K562 (cell line): ENCODE measurements around the gene PLEKHA6. TPM values are rescaled to one million over a fixed set of nuclear protein-coding genes. Genes with fewer than 3 reads are reported as not detected.

ENCODE experiments used
- ATAC-seq: fragments of 200-7000 bp; cut with Tn5 transposase; 3 replicates; pipeline ENCODE4 v1.9.1; 2020; ENCODE audit warnings: moderate library complexity
- BruUV-seq: library from RNA; stranded (reverse); fragments of 400-500 nt; replicated peaks from 2 replicates; lab custom pipeline; 2021; lab: Mats Ljungman, UMichigan
- CTCF ChIA-PET: fragments of 300-600 bp; formaldehyde crosslinking; extraction: SDS; loops from one replicate; lab custom pipeline; 2021; ENCODE audit warnings: low intra/inter-chr PET ratio; lab: Yijun Ruan, JAX
- POLR2A ChIA-PET: fragments of 300-600, 350-650 bp; sonication (Branson Sonifier 250); formaldehyde crosslinking; extraction: SDS; loops from one replicate; lab custom pipeline; 2021; ENCODE audit warnings: antibody characterized with exemption, inconsistent platforms; lab: Yijun Ruan, JAX
- DNase-seq, 4 experiments: peaks; one replicate each; pipeline versions ENCODE4 v3.0.0 to v3.0.0-alpha.2; 2011 to 2018; ENCODE audit warnings: low spot score in 3 of 4, mixed read lengths in 3 of 4; ENCODE audit errors: extremely low read depth in 1 of 4
- FAIRE-seq: peaks from 2 replicates; lab custom pipeline; 2011; peaks lifted over from hg19 to GRCh38; lab: Jason Lieb, UNC
- H2AFZ ChIP-seq: 2 replicates; pipeline ENCODE4 v1.6.0; 2011; ENCODE audit warnings: low read depth, low read length, control low read depth, inconsistent platforms
- H3K27ac ChIP-seq: fragments of 200-600 bp; 3 replicates; pipeline ENCODE4 v1.8.0; 2011; ENCODE audit warnings: low read depth, mild to moderate bottlenecking, control low read depth, inconsistent platforms, low read length, moderate library complexity, mixed read lengths; ENCODE audit errors: extremely low read depth
- H3K27me3 ChIP-seq, 2 experiments: fragments of 300-600 bp in 1 of 2; 2 replicates in 1 of 2; 3 replicates in 1 of 2; pipeline versions ENCODE4 v1.6.0 to v1.8.0; 2011; ENCODE audit warnings: inconsistent platforms in 2 of 2, low read length in 2 of 2, mild to moderate bottlenecking in 1 of 2, mixed read lengths in 1 of 2, moderate library complexity in 1 of 2; ENCODE audit not compliant: control insufficient read depth in 2 of 2, insufficient read depth in 2 of 2
- H3K36me3 ChIP-seq: fragments of 300-600 bp; 3 replicates; pipeline ENCODE4 v1.8.0; 2011; ENCODE audit warnings: mild to moderate bottlenecking, low read length, inconsistent platforms; ENCODE audit not compliant: control insufficient read depth, insufficient read depth
- H3K4me1 ChIP-seq, 2 experiments: fragments of 200-600 bp in 1 of 2; replicated peaks in 1 of 2; 2 replicates in 1 of 2; 3 replicates in 1 of 2; pipeline versions ENCODE4 v1.5.1 to v1.8.0; 2011; ENCODE audit warnings: inconsistent platforms in 2 of 2, low read length in 2 of 2, mild to moderate bottlenecking in 1 of 2, mixed read lengths in 1 of 2, moderate library complexity in 1 of 2; ENCODE audit not compliant: control insufficient read depth in 2 of 2, insufficient read depth in 2 of 2
- H3K4me2 ChIP-seq: 2 replicates; pipeline ENCODE4 v1.6.1; 2011; ENCODE audit warnings: low read length, control low read depth, inconsistent platforms, mixed read lengths; ENCODE audit not compliant: insufficient read depth
- H3K4me3 ChIP-seq: fragments of 200-600 bp; sonication (generic), shearing (Covaris generic); 2 replicates; pipeline ENCODE4 v1.5.1; 2016; ENCODE audit warnings: control low read depth, inconsistent platforms
- H3K79me2 ChIP-seq: fragments of 200-600 bp; 3 replicates; pipeline ENCODE4 v1.8.0; 2011; ENCODE audit warnings: low read length, inconsistent platforms; ENCODE audit not compliant: control insufficient read depth, insufficient read depth
- H3K9ac ChIP-seq, 2 experiments: 2 replicates each; pipeline versions ENCODE4 v1.6.0 to v1.6.1; 2011; ENCODE audit warnings: low read depth in 2 of 2, low read length in 2 of 2, control low read depth in 1 of 2, inconsistent platforms in 1 of 2, mild to moderate bottlenecking in 1 of 2, mixed read lengths in 1 of 2; ENCODE audit not compliant: insufficient read depth in 1 of 2
- H3K9me1 ChIP-seq: one replicate; pipeline ENCODE4 v1.6.0; 2011; ENCODE audit warnings: inconsistent platforms, mild to moderate bottlenecking, low read length, moderate library complexity; ENCODE audit not compliant: control insufficient read depth, insufficient read depth
- H3K9me3 ChIP-seq: replicated peaks from 2 replicates; pipeline ENCODE4 v1.5.1; 2011; ENCODE audit warnings: low read depth, low read length, inconsistent platforms; ENCODE audit not compliant: control insufficient read depth, insufficient read depth
- H4K20me1 ChIP-seq: replicated peaks from 2 replicates; pipeline ENCODE4 v1.6.1; 2011; ENCODE audit warnings: low read length, inconsistent platforms, mixed read lengths; ENCODE audit not compliant: control insufficient read depth, insufficient read depth
- CEBPG ChIP-seq, 3 experiments: fragments of 200-800 bp in 1 of 3; sonication (Bioruptor generic) in 1 of 3; sonication (generic) in 1 of 3; formaldehyde crosslinking in 1 of 3; IDR thresholded peaks in 2 of 3; conservative IDR thresholded peaks in 1 of 3; 2 replicates each; pipeline versions ENCODE4 v1.6.1 to v1.8.0; 2016 to 2022; ENCODE audit warnings: missing compliant biosample characterization in 2 of 3, missing genetic modification characterization in 2 of 3, mild to moderate bottlenecking in 1 of 3, missing genetic modification reagents in 1 of 3
- PHTF2 ChIP-seq: fragments of 250-450 bp; sonication (Bioruptor Pico); IDR thresholded peaks from 2 replicates; pipeline ENCODE4 v1.5.0; 2021; ENCODE audit warnings: mild to moderate bottlenecking
- SETDB1 ChIP-seq: IDR thresholded peaks from one replicate; pipeline ENCODE4 v1.6.1; 2012; ENCODE audit warnings: low read length, control low read depth, inconsistent platforms
- SIN3B ChIP-seq: fragments of 450-650 bp; IDR thresholded peaks from 2 replicates; pipeline ENCODE4 v1.6.1; 2017; ENCODE audit warnings: low read depth, mild to moderate bottlenecking, moderate library complexity
- SMARCE1 ChIP-seq: fragments of 450-650 bp; IDR thresholded peaks from 2 replicates; pipeline ENCODE4 v1.7.1; 2016; ENCODE audit warnings: mild to moderate bottlenecking
- SREBF2 ChIP-seq: sonication (generic); formaldehyde crosslinking; IDR thresholded peaks from 2 replicates; pipeline ENCODE4 v1.4.0; 2020; ENCODE audit warnings: mild to moderate bottlenecking, missing genetic modification reagents
- SUPT5H ChIP-seq: fragments of 450-650 bp; IDR thresholded peaks from 2 replicates; pipeline ENCODE4 v1.6.1; 2016
- ZNF764 ChIP-seq: fragments of 250-450 bp; sonication (Bioruptor Pico); IDR thresholded peaks from 2 replicates; pipeline ENCODE4 v1.4.0; 2020; ENCODE audit warnings: low read depth, mild to moderate bottlenecking, moderate library complexity
- WGBS: fragments of 100-300 bp; shearing (Covaris generic); methylation state at CpG from one replicate; pipeline ENCODE4 v1.1.6; 2016; ENCODE audit warnings: low coverage, mixed read lengths; ENCODE audit not compliant: insufficient coverage; ENCODE audit errors: missing lambda C conversion rate; 5-methylcytosine and 5-hydroxymethylcytosine counted together
- in situ Hi-C: fragments of 300-500 bp; cut with MboI; formaldehyde crosslinking; loops from 4 replicates; pipeline ENCODE4 v1.15.0; 2018; ENCODE audit warnings: inconsistent platforms, mixed read lengths
- intact Hi-C: fragments of 100-400 bp; cut with micrococcal nuclease; formaldehyde crosslinking; loops from 2 replicates; pipeline ENCODE4 v1.14.2; 2022
- polyA plus RNA-seq, 8 experiments: library from polyadenylated mRNA; depleted of rRNA in 4 of 8; stranded (reverse) in 5 of 8; unstranded in 3 of 8; fragments of >200 nt; fragmentation: Nextera tagmentation in 2 of 8; fragmentation: Illumina TruSeq in 1 of 8; extraction: Ambion mirVana in 2 of 8; extraction: Trizol in 1 of 8; gene quantifications; 2 replicates each; pipeline versions ENCODE4 v1.2.1 to v1.2.3, GENCODE V29; 2011 to 2014; ENCODE audit warnings: inconsistent platforms in 1 of 8, missing spikeins in 1 of 8
- total RNA-seq, 7 experiments: library from RNA; depleted of rRNA in 6 of 7; stranded (reverse); fragments of >200 nt in 6 of 7; fragmentation: Illumina TruSeq in 2 of 7; extraction: Trizol in 2 of 7; gene quantifications; 2 replicates each; pipeline versions ENCODE4 v1.2.1 to v1.2.3, GENCODE V29; 2011 to 2021; ENCODE audit warnings: low replicate concordance in 1 of 7
- TF ChIP-seq, protein P1 (sequence below): fragments of 450-650 bp; IDR thresholded peaks from 2 replicates; pipeline ENCODE4 v1.6.1; 2016

Gene PLEKHA6
- total and polyA plus RNA-seq, 9 of the 15 experiments (the other 6 are each of a cell fraction or from before 2014, with no cell fraction given), result under 0.01 to 0.33 (median 0.01) TPM; not detected in 4

DNA sequence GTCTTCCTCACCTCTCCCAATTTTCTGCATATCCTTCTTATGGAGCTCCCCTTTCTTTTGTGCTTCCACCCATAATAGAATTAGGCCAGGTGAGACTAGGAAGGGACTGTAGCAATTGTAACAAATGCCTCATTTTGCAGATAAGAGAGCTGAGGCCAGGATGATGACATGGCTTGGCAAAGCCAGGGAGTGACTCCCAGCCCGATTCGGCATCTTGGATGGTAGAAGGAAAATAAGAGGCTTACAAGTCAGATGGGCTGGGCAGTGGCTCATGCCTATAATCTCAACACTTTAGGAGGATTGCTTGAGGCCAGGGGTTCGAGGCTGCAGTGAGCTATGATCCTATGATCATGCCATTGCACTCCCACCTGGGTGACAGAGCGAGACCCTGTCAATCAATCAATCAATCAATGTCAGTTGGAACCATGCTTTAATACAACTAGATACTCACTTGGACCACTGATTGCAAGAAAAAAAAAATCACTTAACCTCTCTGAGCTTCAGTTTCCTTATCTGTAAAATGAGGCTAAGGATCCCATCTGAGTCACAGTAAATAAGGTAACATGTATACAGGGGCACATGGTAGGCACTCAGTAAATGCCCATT is 51.6 kb downstream of the PLEKHA6 start (continued):
- TF ChIP-seq, protein P1, sequence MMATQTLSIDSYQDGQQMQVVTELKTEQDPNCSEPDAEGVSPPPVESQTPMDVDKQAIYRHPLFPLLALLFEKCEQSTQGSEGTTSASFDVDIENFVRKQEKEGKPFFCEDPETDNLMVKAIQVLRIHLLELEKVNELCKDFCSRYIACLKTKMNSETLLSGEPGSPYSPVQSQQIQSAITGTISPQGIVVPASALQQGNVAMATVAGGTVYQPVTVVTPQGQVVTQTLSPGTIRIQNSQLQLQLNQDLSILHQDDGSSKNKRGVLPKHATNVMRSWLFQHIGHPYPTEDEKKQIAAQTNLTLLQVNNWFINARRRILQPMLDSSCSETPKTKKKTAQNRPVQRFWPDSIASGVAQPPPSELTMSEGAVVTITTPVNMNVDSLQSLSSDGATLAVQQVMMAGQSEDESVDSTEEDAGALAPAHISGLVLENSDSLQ, result peak; percentile 76
- TF ChIP-seq ZNF764 (CRISPR knock-in tag) (no peak), SIN3B (no peak), PHTF2 (CRISPR knock-in tag) (no peak), SETDB1 (no peak), SMARCE1 (no peak)

DNA sequence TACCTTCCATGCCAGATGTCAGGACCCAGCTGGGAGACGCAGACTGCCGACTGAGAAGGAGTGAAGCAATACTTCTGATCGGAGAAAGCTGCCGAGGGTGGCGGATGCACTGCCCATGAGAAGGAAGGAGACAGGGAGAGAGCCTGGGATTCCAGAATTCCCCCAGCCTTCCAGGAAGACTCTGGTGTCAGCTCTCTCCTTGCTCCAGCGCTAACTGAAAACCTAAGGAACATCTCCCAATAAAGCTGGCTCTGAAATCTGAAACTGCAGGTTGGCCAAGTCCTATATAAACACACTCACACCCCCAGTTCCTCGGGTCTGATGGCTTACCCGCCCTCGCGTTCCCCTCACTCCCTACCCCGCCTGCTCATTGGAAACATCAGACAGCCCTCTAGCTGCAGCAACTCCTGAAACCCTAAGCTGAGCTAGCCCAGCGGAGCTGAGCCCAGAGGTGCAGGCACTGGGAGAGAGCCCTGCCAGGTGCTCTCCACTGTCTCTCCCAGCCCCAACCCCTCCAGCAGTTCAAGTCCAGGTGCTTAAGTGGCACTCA is 52.3 kb downstream of the PLEKHA6 start:
- H3K4me1 ChIP-seq, result no peaks in the 10 kb centered on the region
- no peak overlapping the region for H2AFZ ChIP-seq
- DNase-seq, result no peak
- TF ChIP-seq CEBPG (CRISPR knock-in tag; IDR thresholded peaks at IDR 0.05) (no peak), CEBPG (tag; conservative IDR thresholded peaks at IDR 0.05 in 1 of 2, IDR thresholded peaks at IDR 0.05 in 1 of 2) (peak in 1 of 2 experiments; percentile 9; a peak in 1 of 4 replicates), SREBF2 (CRISPR knock-in tag) (no peak), SUPT5H (no peak)
- TF ChIP-seq, all 486 proteins: peak for 1
- Histone ChIP-seq H3K4me2 (no peak overlapping the region), H3K4me3 (no peak overlapping the region), H3K27me3 (peaks cover 32 to 44% of the 10 kb centered on the region in 2 experiments), H3K36me3 (no peaks in the 10 kb centered on the region), H3K9me3 (no peaks in the 10 kb centered on the region), H3K9ac (no peak overlapping the region), H4K20me1 (no peaks in the 10 kb centered on the region), H3K79me2 (no peaks in the 10 kb centered on the region), H3K9me1 (no peaks in the 10 kb centered on the region), H3K27ac (no peak overlapping the region)
- no TSS peak for BruUV-seq
- ChIA-PET CTCF (no interaction called here), POLR2A (interaction anchor here (0.6 to 1.7 kb wide), 3 partner anchors 9 to 79 kb away, joined by 4 to 7 read pairs (median 4); no protein-coding TSS in a partner anchor)
- in situ Hi-C loops (no loop called here), intact Hi-C loops (no loop called here)
- FAIRE-seq, result no peak
- ATAC-seq, result no peak; the same call in 2 of the 3 replicates
- WGBS, result under 1% methylated on average over 12 of the region's 12 CpGs
